ENCODE measurements around the gene TCF4.

Gene TCF4

GRCh38 chr18:55337908-55338521 lies 250.0 kb downstream of the TCF4 start:
- no peak for DNase-seq

GRCh38 chr18:55337138-55337537 lies 250.9 kb downstream of the TCF4 start:
- no peak for DNase-seq

GRCh38 chr18:55336438-55337100 lies 251.4 kb downstream of the TCF4 start:
- DNase-seq: no peak

GRCh38 chr18:55334875-55335274 lies 253.1 kb downstream of the TCF4 start:
- no peak for DNase-seq

GRCh38 chr18:55331301-55331700 lies 256.7 kb downstream of the TCF4 start:
- no peak for DNase-seq

GRCh38 chr18:55328301-55328700 lies 259.7 kb downstream of the TCF4 start:
- no peak for DNase-seq

- no peak for DNase-seq
These were observed 260.5 kb downstream of the TCF4 start for GRCh38 chr18:55327454-55327853.

GRCh38 chr18:55326134-55326533 lies 261.9 kb downstream of the TCF4 start:
- DNase-seq: no peak

- no peak for DNase-seq
These were observed 263.8 kb downstream of the TCF4 start for GRCh38 chr18:55324166-55324565.

- no peak for DNase-seq
These were observed 264.7 kb downstream of the TCF4 start for GRCh38 chr18:55323051-55323994.

GRCh38 chr18:55322178-55322735 lies 265.7 kb downstream of the TCF4 start:
- no peak for DNase-seq

- DNase-seq: no peak
These were observed 266.5 kb downstream of the TCF4 start for GRCh38 chr18:55321265-55322177.

GRCh38 chr18:55320424-55321264 lies 267.3 kb downstream of the TCF4 start:
- DNase-seq: no peak

- DNase-seq: no peak
These were observed 268.4 kb downstream of the TCF4 start for GRCh38 chr18:55319459-55320193.

- no peak for DNase-seq
These were observed 269.0 kb downstream of the TCF4 start for GRCh38 chr18:55318951-55319441.

- no peak for DNase-seq
These were observed 270.1 kb downstream of the TCF4 start for GRCh38 chr18:55317864-55318263.

GRCh38 chr18:55317324-55317723 lies 270.7 kb downstream of the TCF4 start:
- DNase-seq: no peak

GRCh38 chr18:55316486-55317184 lies 271.4 kb downstream of the TCF4 start:
- no peak for DNase-seq

- no peak for DNase-seq
These were observed 273.3 kb downstream of the TCF4 start for GRCh38 chr18:55314615-55315237.

Measured in CD4-positive, alpha-beta T cell treated with Interleukin-6 for 4 hours (primary cell).